LoVo (cell line): ENCODE results near the gene KIAA0408.

ENCODE experiments used
- DNase-seq: peaks from one replicate; pipeline ENCODE4 v3.0.0-alpha.2; 2016; ENCODE audit warnings: low spot score

The KIAA0408 gene

GRCh38 chr6:127459231-127459641, at the start of gene KIAA0408:
TSS of gene KIAA0408 (minus strand) at chr6:127459389. CDS start at chr6:127453981, 5,408 bp downstream.
- DNase-seq: no peak

GRCh38 chr6:127506894-127507293, 47.7 kb upstream of the KIAA0408 start:
- DNase-seq: no peak

GRCh38 chr6:127503022-127503421, 43.8 kb upstream of the KIAA0408 start:
- no peak for DNase-seq

GRCh38 chr6:127497410-127497809, 38.2 kb upstream of the KIAA0408 start:
- no peak for DNase-seq

GRCh38 chr6:127496471-127496870, 37.3 kb upstream of the KIAA0408 start:
- DNase-seq: no peak

- DNase-seq: no peak
Observed at GRCh38 chr6:127494240-127494767, 35.1 kb upstream of the KIAA0408 start.

- DNase-seq: no peak
Observed at GRCh38 chr6:127489248-127489647, 30.1 kb upstream of the KIAA0408 start.

- no peak for DNase-seq
Observed at GRCh38 chr6:127486934-127487333, 27.7 kb upstream of the KIAA0408 start.

- peak; percentile 26 for DNase-seq
Observed at GRCh38 chr6:127484212-127484863, 25.1 kb upstream of the KIAA0408 start.

- DNase-seq: no peak
Observed at GRCh38 chr6:127483399-127484055, 24.3 kb upstream of the KIAA0408 start.

GRCh38 chr6:127482325-127482724, 23.1 kb upstream of the KIAA0408 start:
- DNase-seq: no peak

- peak; percentile 61 for DNase-seq
Observed at GRCh38 chr6:127481628-127482027, 22.4 kb upstream of the KIAA0408 start.

- no peak for DNase-seq
Observed at GRCh38 chr6:127481111-127481510, 21.9 kb upstream of the KIAA0408 start.

GRCh38 chr6:127477658-127478057, 18.5 kb upstream of the KIAA0408 start:
- no peak for DNase-seq

GRCh38 chr6:127475823-127476176, 16.6 kb upstream of the KIAA0408 start:
- no peak for DNase-seq

- DNase-seq: no peak
Observed at GRCh38 chr6:127475135-127475822, 16.1 kb upstream of the KIAA0408 start.

- no peak for DNase-seq
Observed at GRCh38 chr6:127471379-127472255, 12.4 kb upstream of the KIAA0408 start.

- no peak for DNase-seq
Observed at GRCh38 chr6:127468936-127469335, 9.7 kb upstream of the KIAA0408 start.

GRCh38 chr6:127466416-127466815, 7.2 kb upstream of the KIAA0408 start:
- DNase-seq: no peak

GRCh38 chr6:127464881-127465459, 5.8 kb upstream of the KIAA0408 start:
- peak; percentile 67 for DNase-seq

- DNase-seq: no peak
Observed at GRCh38 chr6:127464161-127464880, 5.1 kb upstream of the KIAA0408 start.
